GM18951 (cell line): Measurements from ENCODE around the gene AFDN.

Source experiments
- POLR2A ChIP-seq: IDR thresholded peaks from 4 replicates; pipeline ENCODE4 v1.6.1; 2011; ENCODE audit warnings: mild to moderate bottlenecking; ENCODE audit not compliant: insufficient read length, insufficient read depth; ENCODE audit errors: extremely low read depth
- in situ Hi-C: fragments of 300-500 bp; cut with MboI; formaldehyde crosslinking; loops from one replicate; pipeline ENCODE4 v1.12.0; 2022; ENCODE audit warnings: low sequenced_read_pairs, mixed read lengths, inconsistent platforms; ENCODE audit not compliant: unreplicated experiment

Gene AFDN

DNA sequence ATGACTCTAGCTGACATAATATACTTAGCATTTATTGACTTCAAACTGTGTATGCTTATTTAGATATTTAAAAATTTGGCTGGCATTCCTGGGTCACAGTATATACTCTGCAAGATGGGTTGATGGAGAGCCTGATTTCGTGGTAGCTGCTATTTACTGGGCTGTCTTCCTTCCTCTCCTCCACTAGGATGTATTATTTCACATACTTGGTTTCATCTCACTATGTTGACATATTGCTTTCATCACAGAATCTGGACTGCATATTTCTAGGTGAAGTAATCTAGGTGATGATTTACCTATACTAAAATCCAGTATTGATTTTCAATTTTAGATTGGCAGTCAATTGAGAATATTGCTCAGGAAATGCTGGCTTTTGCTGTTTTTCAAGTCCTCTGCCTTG is 15.7 kb downstream of the AFDN start:
- in situ Hi-C loops: no loop called here
- TF ChIP-seq POLR2A: no peak

DNA sequence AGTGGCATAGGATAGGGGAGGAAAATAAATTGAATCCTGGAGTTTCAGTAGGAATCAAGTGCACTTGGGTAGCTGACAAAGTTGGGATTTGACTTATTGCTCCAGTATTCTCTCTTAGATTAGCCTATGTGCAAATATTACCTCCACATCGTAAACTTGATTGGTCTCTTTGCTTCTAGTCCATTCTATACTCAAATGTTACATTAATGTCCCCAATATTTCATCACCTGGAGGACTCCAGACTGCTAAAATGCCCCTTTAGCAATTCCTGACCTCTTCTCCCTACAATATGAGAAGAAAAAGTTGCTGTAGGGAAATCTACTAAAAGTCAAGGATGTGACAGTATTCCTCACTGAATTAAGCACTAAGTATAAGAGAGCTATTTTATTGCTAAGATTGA is 16.3 kb downstream of the AFDN start:
- in situ Hi-C loops: no loop called here
- no peak for TF ChIP-seq POLR2A

DNA sequence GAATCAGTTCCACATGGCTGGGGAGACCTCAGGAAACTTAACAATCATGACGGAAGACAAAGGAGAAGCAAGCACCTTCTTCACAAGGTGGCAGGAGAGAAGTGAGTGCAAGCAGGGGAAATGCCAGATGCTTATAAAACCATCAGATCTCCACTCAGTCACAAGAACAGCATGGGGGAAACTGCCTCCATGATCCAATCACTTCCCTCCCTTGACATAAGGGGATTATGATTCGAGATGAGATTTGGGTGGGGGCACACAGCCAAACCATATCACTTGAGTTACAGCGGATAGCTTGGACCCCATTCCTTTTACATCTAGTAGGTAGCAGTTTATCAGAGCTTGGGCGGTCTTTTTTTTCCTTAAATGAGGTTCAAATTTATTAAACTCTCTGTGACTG is 19.1 kb downstream of the AFDN start:
- in situ Hi-C loops: no loop called here
- TF ChIP-seq POLR2A: no peak

DNA sequence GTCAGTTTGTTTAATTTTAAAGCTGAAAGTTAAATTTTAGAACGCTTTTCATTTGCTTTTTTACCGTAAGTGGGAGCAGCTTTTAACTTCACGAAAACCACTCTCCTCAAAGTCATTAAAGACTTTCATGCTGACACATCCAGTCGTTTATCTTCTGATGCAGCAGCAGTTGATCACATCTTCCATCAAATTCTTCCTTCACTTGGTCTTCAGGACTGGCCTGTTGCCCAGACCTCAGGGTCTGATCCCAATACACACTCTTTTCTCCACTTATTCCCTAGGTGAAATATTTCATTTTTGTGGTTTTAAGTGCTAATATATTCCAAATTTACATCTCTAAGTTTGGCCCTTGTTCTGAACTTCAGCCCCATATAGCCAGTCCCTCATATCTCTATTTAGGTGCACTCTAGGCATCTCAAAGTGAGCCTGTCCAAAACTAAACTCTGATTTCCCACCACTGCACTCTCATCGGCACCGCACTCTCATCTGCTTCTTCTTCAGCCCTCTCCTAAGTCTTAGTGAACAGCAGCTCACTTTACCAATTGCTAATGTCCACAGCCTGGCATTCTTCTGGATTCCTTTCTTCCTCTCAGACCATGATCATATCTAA is 20.4 kb downstream of the AFDN start:
- no peak for TF ChIP-seq POLR2A
- in situ Hi-C loops: no loop called here

DNA sequence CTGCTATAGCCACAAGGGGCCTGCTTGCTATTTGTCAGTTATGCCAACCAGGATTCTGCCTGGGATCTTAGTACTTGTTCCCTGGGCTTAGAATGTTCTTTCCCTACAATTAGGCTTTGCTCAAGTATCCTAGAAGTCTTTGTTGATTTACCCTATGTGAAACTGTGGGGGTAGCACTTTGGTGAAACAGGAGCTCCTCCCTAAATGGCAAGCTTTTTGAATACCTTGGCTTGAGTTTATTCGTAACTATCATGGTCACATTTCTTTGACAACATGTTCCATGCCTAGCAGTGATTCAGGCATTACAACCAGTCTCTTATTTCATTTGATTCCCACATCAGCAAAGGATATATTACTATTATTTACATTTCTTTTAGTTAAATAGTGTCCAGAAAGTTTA is 21.2 kb downstream of the AFDN start:
- in situ Hi-C loops: no loop called here
- TF ChIP-seq POLR2A: no peak

DNA sequence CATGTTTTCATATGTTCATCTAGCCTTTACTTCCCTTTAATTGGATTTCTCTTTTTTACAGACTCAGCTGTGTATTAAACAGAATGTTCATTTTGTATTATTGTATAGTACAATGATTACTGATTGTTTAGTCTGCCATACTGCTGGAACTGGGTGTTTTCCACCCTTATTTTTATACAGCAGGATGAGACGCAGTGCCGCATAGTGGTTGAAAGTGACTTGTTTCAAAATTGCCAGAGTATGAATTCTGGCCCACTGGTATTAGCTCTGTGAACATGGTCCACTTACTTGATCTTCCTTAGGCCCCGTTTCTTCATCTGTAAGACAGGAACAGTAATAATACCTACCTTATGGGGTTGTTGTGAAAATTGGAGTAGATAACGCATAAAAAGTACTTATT is 22.1 kb downstream of the AFDN start:
- TF ChIP-seq POLR2A: no peak
- in situ Hi-C loops: no loop called here

DNA sequence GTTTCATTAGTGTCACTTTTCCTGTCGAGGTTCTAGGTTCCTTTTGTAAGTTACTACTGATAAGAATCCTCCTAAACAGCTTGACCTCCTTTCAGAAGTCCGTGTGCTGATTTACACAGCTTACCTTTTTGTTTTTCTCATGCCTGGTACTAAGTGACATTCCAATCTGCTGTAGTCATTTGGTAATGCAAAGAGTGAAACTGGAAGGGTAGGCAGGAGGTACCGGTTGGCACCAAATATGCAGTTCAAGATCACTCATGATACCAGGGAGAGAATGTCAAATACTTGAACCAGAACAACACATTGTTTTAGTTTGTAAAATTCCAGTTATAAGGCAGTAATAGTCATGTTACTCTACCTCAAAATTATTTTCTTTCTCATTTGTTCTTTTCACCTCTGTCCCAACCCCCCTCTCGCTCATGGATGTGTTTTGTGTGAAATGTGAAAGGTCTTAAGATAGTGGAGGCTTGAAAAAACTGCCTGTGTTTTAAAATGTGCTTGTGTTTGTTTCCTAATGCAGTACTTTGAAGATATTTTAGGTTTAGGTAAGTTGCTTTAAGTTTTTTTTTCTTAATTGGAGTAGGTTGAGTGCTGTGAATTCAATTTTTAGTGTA is 23.2 kb downstream of the AFDN start:
- TF ChIP-seq POLR2A: no peak
- in situ Hi-C loops: no loop called here

DNA sequence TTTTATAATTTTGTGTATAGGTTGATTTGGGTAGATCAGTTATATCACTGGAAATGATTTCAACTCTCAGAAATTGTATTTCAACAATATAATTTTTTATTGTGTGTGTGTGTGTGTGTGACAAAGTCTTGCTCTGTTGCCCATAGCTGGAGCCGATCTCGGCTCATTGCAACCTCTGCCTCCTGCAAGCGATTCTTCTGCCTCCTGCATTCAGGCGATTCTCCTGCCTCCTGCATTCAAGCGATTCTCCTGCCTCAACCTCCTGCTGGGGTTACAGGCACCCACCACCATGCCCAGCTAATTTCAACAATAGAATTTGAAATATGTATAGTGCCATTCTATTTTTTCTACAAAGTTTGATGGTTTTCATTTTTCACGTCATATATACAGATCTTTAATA is 24.1 kb downstream of the AFDN start:
- in situ Hi-C loops: no loop called here
- TF ChIP-seq POLR2A: no peak

DNA sequence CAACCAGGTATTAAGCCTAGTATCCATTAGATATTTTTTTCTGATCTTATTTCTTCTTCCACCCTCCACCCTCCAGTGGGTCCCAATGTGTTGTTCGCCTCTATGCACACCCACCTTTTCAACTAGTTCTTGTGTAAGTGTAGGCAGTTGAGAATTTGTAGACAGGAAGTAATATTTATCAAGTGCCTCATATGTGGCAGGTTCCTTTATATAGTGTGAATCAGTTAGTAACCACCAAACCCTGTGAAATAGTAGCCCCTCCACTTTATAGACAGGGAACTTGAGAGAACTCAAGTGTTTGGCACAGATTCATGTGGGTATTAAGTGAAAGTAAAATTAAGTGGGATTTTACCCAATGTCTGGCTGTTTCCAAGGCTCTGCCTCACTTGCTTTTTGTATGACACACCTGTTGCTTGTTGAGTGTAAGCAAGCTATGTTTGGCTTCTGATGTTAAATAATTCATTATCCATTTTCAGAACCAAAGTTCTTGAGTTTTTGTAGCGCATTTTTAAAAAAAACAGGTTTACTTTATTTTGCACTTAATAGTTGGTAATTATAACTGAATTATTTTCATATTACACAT is 24.8 kb downstream of the AFDN start:
- in situ Hi-C loops: no loop called here
- TF ChIP-seq POLR2A: no peak

DNA sequence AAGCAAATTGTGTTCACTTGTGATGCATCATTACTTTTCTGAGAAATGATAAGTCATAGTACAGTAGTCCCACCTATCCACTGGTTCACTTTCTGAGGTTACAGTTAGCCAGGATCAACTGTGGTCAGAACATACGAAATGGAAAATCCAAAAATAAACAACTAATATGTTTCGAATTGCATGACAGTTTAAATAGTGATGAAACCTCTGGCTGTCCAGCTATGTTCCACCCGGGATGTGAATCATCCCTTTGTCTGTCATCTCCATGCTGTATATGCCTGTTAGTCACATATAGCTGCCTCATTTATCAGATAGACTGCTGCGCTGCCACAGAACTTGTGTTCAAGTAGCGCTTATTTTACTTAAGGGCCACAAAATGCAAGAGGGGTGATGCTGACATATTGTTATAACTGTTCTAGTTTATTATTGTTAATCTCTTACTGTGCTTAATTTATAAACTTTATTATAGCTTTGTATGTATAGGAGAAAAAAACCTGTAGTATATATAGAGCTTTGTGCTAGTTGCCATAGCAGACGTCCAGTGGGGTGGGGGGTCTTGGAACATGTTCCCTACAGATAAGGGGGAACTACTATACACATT is 29.2 kb downstream of the AFDN start:
- in situ Hi-C loops: no loop called here
- TF ChIP-seq POLR2A: no peak

DNA sequence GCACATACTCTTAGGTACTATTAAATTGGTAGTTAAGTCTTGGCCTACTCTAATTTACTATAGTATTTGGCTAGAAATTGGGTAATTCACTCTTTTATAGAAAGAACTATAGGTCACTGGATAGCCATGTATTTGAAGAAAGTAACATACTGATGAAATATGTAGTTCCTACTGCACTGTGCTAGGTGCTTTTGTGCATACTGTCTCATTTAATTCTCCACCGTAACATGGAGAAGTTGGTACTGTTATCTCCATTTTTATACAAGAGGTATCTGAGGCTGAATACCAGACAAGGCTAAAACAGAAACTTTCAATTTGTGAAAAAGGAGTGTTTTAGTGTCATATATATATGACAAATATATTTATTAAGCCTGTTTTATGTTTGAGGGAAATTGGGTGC is 29.8 kb downstream of the AFDN start:
- in situ Hi-C loops: no loop called here
- TF ChIP-seq POLR2A: no peak

DNA sequence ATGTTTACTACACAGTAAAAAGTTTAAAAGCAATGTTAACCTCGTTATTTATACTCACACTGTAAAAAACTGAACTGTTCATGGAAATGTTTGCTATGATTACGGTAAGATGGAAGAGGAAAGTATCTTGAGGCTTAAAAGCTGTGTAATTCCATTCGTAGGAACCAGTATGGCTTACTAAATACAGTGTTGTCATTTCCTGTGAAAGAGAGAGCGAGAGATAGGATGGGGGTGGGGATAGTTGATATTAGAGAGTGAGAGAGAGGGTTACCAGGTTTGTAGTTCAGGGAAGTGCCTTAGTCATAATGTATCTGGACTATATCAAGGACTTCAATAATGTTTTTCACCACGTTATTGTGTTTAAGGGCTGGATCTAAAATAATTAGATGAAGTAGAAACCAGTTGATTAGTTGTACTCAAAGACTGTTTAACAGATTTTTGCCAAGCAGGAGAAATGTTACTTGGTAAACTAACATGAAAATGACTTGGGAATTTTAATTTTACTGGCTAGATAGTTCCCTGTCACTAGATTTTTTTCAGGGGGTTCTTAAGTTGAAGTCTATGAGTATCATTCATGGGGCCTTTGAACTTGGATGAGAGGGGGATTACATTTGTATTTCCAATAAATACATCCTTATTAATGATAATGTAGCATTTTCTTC is 30.4 kb downstream of the AFDN start:
- in situ Hi-C loops: no loop called here
- no peak for TF ChIP-seq POLR2A

DNA sequence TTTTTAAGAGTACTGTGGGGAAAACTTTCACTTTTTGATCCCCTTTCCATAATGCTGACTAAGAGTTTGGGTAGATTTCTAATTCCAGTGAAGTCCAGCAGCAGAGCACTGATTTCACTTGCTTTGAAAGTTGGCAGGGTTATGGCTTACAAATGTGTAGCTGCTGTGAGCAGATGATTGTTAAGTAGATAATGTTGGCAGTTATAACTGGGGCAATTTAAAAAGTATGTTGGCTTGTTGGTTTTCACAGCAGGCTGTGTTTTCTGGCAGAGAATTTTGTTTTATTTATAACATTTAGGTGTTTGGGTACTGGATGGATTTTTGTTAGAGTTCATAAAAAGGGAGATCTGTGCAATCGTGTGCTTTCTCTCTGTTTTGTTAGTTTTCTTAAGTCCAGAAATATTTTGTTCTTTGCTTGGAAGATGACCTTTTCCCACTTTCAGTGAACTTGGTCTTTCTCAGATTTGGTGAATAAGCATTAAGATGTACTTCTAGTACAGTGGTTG is 31.4 kb downstream of the AFDN start:
- no peak for TF ChIP-seq POLR2A
- in situ Hi-C loops: no loop called here

DNA sequence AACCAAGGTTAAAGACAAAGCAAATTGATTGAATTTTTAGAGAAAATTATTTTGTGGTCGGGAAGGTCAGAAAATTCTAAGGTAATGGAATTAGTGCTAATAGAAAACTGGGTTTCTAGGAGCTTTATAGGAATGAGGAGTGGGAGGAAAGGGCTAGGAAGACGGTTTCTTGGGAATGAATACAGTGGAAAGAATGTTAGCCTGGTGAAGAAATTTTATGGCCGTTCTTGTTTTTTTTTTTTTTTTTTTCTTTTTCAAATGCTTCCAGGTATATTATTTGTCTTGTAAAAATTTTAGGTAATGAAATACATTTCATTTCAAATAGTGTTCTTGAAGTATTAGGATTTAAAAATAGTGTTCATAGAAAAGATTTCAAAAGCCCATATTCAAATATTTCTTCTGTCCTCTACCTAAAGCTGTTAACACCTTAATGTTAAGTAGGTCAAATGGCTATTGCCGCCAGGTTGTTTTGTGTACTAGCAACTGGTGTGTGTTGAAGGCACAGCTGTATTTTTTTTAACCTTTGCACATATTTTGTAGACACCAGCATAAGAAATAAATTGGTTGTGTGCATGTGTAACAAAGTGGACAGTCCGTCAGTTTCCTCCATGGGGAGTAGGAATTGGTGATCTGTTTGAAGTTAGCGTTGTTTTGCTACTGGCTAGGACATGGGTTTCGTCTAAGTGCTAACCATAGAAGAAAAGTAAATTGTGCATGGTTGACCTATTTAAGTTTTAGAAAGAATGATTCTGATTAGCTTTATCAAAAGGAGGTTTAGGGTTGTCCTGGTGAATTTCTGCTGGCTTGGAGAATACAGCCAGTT is 32.3 kb downstream of the AFDN start:
- no peak for TF ChIP-seq POLR2A
- in situ Hi-C loops: no loop called here
